Liver (tissue), 9 donors: ENCODE data around the gene PTAFR. TPM values are rescaled to one million over a fixed set of nuclear protein-coding genes. Genes with fewer than 3 reads are reported as not detected.

ENCODE experiments used
- DNase-seq: peaks from one replicate; pipeline ENCODE4 v3.0.0-alpha.2; 2017; ENCODE audit warnings: low spot score
- H3K27ac ChIP-seq, 2 donors: one replicate each; pipeline ENCODE4 v1.7.0; 2013; ENCODE audit warnings: inconsistent platforms in 2 of 2, low read length in 2 of 2, control low read depth in 1 of 2, low read depth in 1 of 2, mild to moderate bottlenecking in 1 of 2
- H3K27me3 ChIP-seq, 4 donors: one replicate each; pipeline versions ENCODE4 v1.6.1 to v1.7.0; 2013; ENCODE audit warnings: low read length in 3 of 4, inconsistent platforms in 1 of 4, mild to moderate bottlenecking in 1 of 4, moderate library complexity in 1 of 4; ENCODE audit not compliant: control insufficient read depth in 4 of 4, insufficient read depth in 4 of 4
- H3K36me3 ChIP-seq, 4 donors: one replicate each; pipeline versions ENCODE4 v1.6.1 to v1.7.0; 2013; ENCODE audit warnings: low read length in 3 of 4, mild to moderate bottlenecking in 3 of 4, low read depth in 1 of 4, moderate library complexity in 1 of 4; ENCODE audit not compliant: control insufficient read depth in 4 of 4, insufficient read depth in 3 of 4
- H3K4me1 ChIP-seq, 4 donors: one replicate each; pipeline versions ENCODE4 v1.6.1 to v1.7.0; 2013; ENCODE audit warnings: low read length in 3 of 4, mild to moderate bottlenecking in 3 of 4, moderate library complexity in 1 of 4; ENCODE audit not compliant: control insufficient read depth in 4 of 4, insufficient read depth in 4 of 4
- H3K4me3 ChIP-seq, 3 donors: one replicate each; pipeline versions ENCODE4 v1.6.1 to v1.7.0; 2013; ENCODE audit warnings: low read length in 3 of 3, control low read depth in 1 of 3, low read depth in 1 of 3, mild to moderate bottlenecking in 1 of 3
- H3K9ac ChIP-seq, 2 donors: one replicate each; pipeline ENCODE4 v1.7.0; 2013; ENCODE audit warnings: low read length in 2 of 2, mild to moderate bottlenecking in 2 of 2, moderate library complexity in 2 of 2, control low read depth in 1 of 2, low read depth in 1 of 2
- H3K9me3 ChIP-seq, 4 donors: one replicate each; pipeline versions ENCODE4 v1.6.1 to v1.7.0; 2013; ENCODE audit warnings: low read length in 3 of 4; ENCODE audit not compliant: control insufficient read depth in 4 of 4
- EGR1 ChIP-seq, 2 donors: IDR thresholded peaks; 2 replicates each; pipeline ENCODE4 v1.6.1; 2016 to 2018; ENCODE audit warnings: antibody characterized with exemption in 2 of 2, low read depth in 2 of 2
- FOXA1 ChIP-seq: IDR thresholded peaks from 2 replicates; pipeline ENCODE4 v1.6.1; 2016; ENCODE audit warnings: antibody characterized with exemption
- FOXA2 ChIP-seq: IDR thresholded peaks from 2 replicates; pipeline ENCODE4 v1.6.1; 2016; ENCODE audit warnings: antibody characterized with exemption
- GABPA ChIP-seq, 2 donors: IDR thresholded peaks in 1 of 2; conservative IDR thresholded peaks in 1 of 2; 2 replicates each; pipeline ENCODE4 v1.6.1; 2016; ENCODE audit warnings: antibody characterized with exemption in 2 of 2, mild to moderate bottlenecking in 1 of 2, moderate library complexity in 1 of 2
- HNF4A ChIP-seq, 2 donors: conservative IDR thresholded peaks; 2 replicates each; pipeline ENCODE4 v1.6.1; 2016; ENCODE audit warnings: antibody characterized with exemption in 2 of 2, mild to moderate bottlenecking in 2 of 2
- HNF4G ChIP-seq: IDR thresholded peaks from 2 replicates; pipeline ENCODE4 v1.6.1; 2016; ENCODE audit warnings: antibody characterized with exemption
- JUND ChIP-seq, 2 donors: IDR thresholded peaks; 2 replicates each; pipeline ENCODE4 v1.6.1; 2016; ENCODE audit warnings: antibody characterized with exemption in 2 of 2
- NR2F2 ChIP-seq: IDR thresholded peaks from 2 replicates; pipeline ENCODE4 v1.6.1; 2016; ENCODE audit warnings: antibody characterized with exemption
- RAD21 ChIP-seq, 2 donors: IDR thresholded peaks; 2 replicates each; pipeline ENCODE4 v1.6.1; 2016; ENCODE audit warnings: antibody characterized with exemption in 2 of 2, mild to moderate bottlenecking in 2 of 2
- RXRA ChIP-seq, 2 donors: IDR thresholded peaks; 2 replicates each; pipeline ENCODE4 v1.6.1; 2017 to 2018; ENCODE audit warnings: antibody characterized with exemption in 2 of 2, mild to moderate bottlenecking in 1 of 2
- SP1 ChIP-seq: IDR thresholded peaks from 2 replicates; pipeline ENCODE4 v1.6.1; 2018; ENCODE audit warnings: antibody characterized with exemption, mild to moderate bottlenecking
- TAF1 ChIP-seq: conservative IDR thresholded peaks from 2 replicates; pipeline ENCODE4 v1.6.1; 2016; ENCODE audit warnings: antibody characterized with exemption, mild to moderate bottlenecking
- YY1 ChIP-seq: IDR thresholded peaks from 2 replicates; pipeline ENCODE4 v1.6.1; 2016; ENCODE audit warnings: antibody characterized with exemption, mild to moderate bottlenecking
- WGBS: extraction: QIAGEN DNeasy Blood & Tissue Kit; methylation state at CpG from one replicate; pipeline ENCODE4 v1.1.7; 2013; 5-methylcytosine and 5-hydroxymethylcytosine counted together
- polyA plus RNA-seq, 2 donors: library from polyadenylated mRNA; stranded (reverse) in 1 of 2; unstranded in 1 of 2; fragments of 200-250 nt in 1 of 2; fragments of >200 nt in 1 of 2; fragmentation: Nextera tagmentation in 1 of 2; extraction: Ambion mirVana in 1 of 2; gene quantifications; one replicate each; pipeline versions ENCODE4 v1.2.1 to v1.2.3, GENCODE V29; 2013 to 2015
- total RNA-seq, 2 donors: library from RNA; depleted of rRNA; stranded (reverse); fragments of >200 nt; gene quantifications; one replicate each; pipeline ENCODE4 v1.2.3, GENCODE V29; 2014
- TF ChIP-seq, protein P1 (sequence below): IDR thresholded peaks from 2 replicates; pipeline ENCODE4 v1.6.1; 2016; ENCODE audit warnings: antibody characterized with exemption
- TF ChIP-seq, protein P2 (sequence below): IDR thresholded peaks from 2 replicates; pipeline ENCODE4 v1.6.1; 2016; ENCODE audit warnings: antibody characterized with exemption, mild to moderate bottlenecking
- TF ChIP-seq, protein P3 (sequence below): IDR thresholded peaks from 2 replicates; pipeline ENCODE4 v1.6.1; 2016; ENCODE audit warnings: antibody characterized with exemption
- donor health status: healthy.
- donor health status: healthy.
- donor health status: healthy.
- donor health status: healthy.
- donor health status: healthy.

Gene PTAFR
- total and polyA plus RNA-seq, 4 donors, result 0.82 to 4.1 (median 2.1) TPM

DNA sequence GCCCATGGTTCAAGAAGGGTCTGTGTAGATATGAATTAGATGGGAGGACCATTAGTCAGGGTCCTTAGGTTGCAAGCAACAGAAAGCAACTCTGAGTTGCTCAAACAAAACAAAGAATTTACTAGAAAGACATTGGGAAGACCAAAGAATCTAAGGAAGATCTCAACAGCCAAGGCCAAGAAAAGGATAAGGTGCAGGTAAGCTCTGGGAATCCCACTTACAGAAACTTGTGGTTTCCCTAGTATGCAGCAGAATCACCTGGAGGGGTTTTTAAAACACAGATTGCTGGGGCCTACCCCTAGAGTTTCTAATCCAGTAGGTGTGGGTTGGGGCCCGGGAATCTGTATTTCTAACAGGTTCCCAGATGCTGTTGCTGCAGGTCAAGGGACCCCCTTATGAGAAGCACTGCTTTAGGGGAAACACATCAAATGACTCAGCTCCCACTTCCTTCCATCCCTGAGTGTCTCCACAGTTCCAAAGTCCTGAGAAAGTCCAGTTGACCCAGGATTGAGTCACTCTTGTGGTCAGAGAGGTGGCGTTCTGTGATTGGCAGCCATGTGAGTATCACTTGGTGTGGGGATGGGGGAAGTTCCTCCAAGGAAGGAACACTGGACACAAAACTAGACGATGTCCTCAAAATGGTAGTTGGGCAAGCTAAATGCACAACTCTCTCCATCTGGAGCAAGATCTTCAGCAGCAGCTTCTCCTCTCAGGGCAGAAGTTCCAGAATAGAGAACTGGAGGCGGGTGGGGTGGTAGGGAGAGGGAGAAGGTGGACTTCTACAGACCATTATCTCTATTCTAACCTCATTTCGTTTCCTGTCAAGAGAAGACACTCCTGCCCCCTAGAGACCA is 63.9 kb downstream of the PTAFR start:
- Histone ChIP-seq H3K9me3 (no peaks in the 10 kb centered on the region), H3K27me3 (no peaks in the 10 kb centered on the region), H3K4me1 (no peaks in the 10 kb centered on the region), H3K9ac (no peak overlapping the region), H3K27ac (peak overlapping the region; percentile 28 to 31), H3K4me3 (no peak overlapping the region), H3K36me3 (no peaks in the 10 kb centered on the region)
- peak in 1 of 2 donors; percentile 33 for TF ChIP-seq RAD21 (IDR thresholded peaks at IDR 0.05)
- no peak for TF ChIP-seq TAF1
- TF ChIP-seq NR2F2, result no peak
- no peak for TF ChIP-seq SP1
- TF ChIP-seq HNF4A (conservative IDR thresholded peaks at IDR 0.05), result no peak
- no peak for TF ChIP-seq HNF4G
- DNase-seq, result no peak
- 73% methylated on average over 5 of the region's 5 CpGs for whole genome bisulfite sequencing

DNA sequence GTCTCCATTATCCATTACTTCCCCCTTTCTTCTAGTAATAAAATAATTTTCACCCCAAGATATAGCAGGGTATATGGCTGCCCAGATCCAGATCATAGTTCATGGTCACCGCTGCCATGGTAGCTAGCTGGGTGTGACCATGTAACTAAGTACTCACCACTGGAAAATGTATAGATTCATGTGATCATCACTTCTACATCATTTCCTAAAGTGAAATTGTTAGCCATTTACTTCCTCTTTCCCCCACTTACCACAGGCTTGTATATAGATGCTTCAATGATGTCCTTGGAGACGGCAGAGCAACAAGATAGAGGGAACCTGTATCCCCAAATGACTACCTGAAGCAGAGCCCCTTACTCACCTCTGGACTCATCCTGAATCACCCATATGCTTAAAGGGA is 65.3 kb downstream of the PTAFR start:
- Histone ChIP-seq H3K27me3 (no peaks in the 10 kb centered on the region), H3K36me3 (no peaks in the 10 kb centered on the region), H3K4me1 (no peaks in the 10 kb centered on the region), H3K9ac (no peak overlapping the region), H3K27ac (no peak overlapping the region), H3K4me3 (no peak overlapping the region), H3K9me3 (no peaks in the 10 kb centered on the region)
- WGBS, result 89% methylated on average over 2 of the region's 2 CpGs
- TF ChIP-seq JUND (IDR thresholded peaks at IDR 0.05) (no peak), HNF4G (no peak)
- no peak for DNase-seq

DNA sequence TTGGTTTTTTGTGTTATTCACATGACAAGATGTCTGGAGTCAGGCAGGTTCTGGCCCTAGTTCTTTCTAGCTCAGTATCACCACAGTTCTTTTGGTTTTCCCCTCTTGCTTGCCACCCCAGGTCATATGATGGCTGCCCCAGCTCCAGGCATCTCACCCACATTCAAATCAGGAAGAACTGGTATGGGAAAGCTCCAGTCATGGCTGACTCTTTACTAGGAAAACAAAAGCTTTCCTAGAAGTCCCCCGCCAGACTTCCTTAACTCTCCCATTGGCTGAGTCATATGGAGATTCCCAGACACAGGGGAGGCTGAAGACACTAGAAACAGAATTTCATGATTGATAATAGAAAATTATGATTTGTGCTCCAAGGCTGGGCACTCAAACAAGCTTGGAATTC is 65.9 kb downstream of the PTAFR start:
- Histone ChIP-seq H3K27me3 (no peaks in the 10 kb centered on the region), H3K9ac (no peak overlapping the region), H3K27ac (no peak overlapping the region), H3K4me1 (no peaks in the 10 kb centered on the region), H3K9me3 (no peaks in the 10 kb centered on the region), H3K4me3 (no peak overlapping the region), H3K36me3 (no peaks in the 10 kb centered on the region)
- DNase-seq, result no peak
- TF ChIP-seq EGR1 (IDR thresholded peaks at IDR 0.05; ENCODE audit: low read depth in 2 of 2) (no peak), TAF1 (no peak), RXRA (IDR thresholded peaks at IDR 0.05) (no peak), FOXA2 (no peak), YY1 (no peak), JUND (IDR thresholded peaks at IDR 0.05) (no peak), HNF4G (no peak), HNF4A (conservative IDR thresholded peaks at IDR 0.05) (no peak)
- TF ChIP-seq, protein P1, sequence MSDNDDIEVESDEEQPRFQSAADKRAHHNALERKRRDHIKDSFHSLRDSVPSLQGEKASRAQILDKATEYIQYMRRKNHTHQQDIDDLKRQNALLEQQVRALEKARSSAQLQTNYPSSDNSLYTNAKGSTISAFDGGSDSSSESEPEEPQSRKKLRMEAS, result no peak
- 90% methylated on average over 1 of the region's 1 CpG for WGBS

DNA sequence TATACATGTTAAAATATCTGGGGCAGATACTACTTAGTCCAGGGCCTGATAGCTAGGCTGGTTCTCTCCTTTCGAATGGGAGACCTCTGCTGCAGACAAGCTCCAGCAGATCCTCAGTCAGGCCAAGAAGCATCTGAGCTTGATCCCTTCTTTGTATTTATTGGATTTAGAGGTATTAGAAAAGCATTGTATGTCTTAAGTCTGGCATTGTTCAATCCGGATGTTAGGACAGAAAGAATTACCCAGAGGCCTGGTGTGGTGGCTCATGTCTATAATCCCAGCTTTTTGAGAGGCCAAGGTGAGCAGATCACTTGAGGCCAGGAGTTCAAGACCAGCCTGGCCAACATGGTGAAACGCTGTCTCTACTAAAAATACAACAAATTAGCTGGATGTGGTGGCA is 66.9 kb downstream of the PTAFR start:
- Histone ChIP-seq H3K4me3 (no peak overlapping the region), H3K27ac (no peak overlapping the region), H3K27me3 (no peaks in the 10 kb centered on the region), H3K9ac (no peak overlapping the region), H3K4me1 (no peaks in the 10 kb centered on the region), H3K36me3 (no peaks in the 10 kb centered on the region), H3K9me3 (no peaks in the 10 kb centered on the region)
- WGBS, result 87% methylated on average over 3 of the region's 3 CpGs
- DNase-seq, result no peak
- TF ChIP-seq RAD21 (IDR thresholded peaks at IDR 0.05) (no peak), FOXA1 (no peak), FOXA2 (no peak), TAF1 (no peak), HNF4G (no peak), JUND (IDR thresholded peaks at IDR 0.05) (no peak), GABPA (IDR thresholded peaks at IDR 0.05 in 1 of 2, conservative IDR thresholded peaks at IDR 0.05 in 1 of 2) (no peak), EGR1 (IDR thresholded peaks at IDR 0.05; ENCODE audit: low read depth in 2 of 2) (no peak), HNF4A (conservative IDR thresholded peaks at IDR 0.05) (no peak), YY1 (no peak), NR2F2 (no peak), RXRA (IDR thresholded peaks at IDR 0.05) (no peak)
- TF ChIP-seq, protein P2, sequence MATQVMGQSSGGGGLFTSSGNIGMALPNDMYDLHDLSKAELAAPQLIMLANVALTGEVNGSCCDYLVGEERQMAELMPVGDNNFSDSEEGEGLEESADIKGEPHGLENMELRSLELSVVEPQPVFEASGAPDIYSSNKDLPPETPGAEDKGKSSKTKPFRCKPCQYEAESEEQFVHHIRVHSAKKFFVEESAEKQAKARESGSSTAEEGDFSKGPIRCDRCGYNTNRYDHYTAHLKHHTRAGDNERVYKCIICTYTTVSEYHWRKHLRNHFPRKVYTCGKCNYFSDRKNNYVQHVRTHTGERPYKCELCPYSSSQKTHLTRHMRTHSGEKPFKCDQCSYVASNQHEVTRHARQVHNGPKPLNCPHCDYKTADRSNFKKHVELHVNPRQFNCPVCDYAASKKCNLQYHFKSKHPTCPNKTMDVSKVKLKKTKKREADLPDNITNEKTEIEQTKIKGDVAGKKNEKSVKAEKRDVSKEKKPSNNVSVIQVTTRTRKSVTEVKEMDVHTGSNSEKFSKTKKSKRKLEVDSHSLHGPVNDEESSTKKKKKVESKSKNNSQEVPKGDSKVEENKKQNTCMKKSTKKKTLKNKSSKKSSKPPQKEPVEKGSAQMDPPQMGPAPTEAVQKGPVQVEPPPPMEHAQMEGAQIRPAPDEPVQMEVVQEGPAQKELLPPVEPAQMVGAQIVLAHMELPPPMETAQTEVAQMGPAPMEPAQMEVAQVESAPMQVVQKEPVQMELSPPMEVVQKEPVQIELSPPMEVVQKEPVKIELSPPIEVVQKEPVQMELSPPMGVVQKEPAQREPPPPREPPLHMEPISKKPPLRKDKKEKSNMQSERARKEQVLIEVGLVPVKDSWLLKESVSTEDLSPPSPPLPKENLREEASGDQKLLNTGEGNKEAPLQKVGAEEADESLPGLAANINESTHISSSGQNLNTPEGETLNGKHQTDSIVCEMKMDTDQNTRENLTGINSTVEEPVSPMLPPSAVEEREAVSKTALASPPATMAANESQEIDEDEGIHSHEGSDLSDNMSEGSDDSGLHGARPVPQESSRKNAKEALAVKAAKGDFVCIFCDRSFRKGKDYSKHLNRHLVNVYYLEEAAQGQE, result no peak
- TF ChIP-seq, protein P1, result no peak
- TF ChIP-seq, protein P3, sequence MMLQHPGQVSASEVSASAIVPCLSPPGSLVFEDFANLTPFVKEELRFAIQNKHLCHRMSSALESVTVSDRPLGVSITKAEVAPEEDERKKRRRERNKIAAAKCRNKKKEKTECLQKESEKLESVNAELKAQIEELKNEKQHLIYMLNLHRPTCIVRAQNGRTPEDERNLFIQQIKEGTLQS, result no peak
